Keratinocyte (primary cell): ENCODE measurements around the gene PRKCE. TPM values are rescaled to one million over a fixed set of nuclear protein-coding genes. Genes with fewer than 3 reads are reported as not detected.

Experiments
- DNase-seq: peaks from one replicate; pipeline ENCODE4 v3.0.0-alpha.2; 2011; ENCODE audit warnings: low read depth, missing footprints, low spot score
- FAIRE-seq: peaks from 2 replicates; lab custom pipeline; 2011; peaks lifted over from hg19 to GRCh38; lab: Jason Lieb, UNC
- H2AFZ ChIP-seq: 2 replicates; pipeline ENCODE4 v1.6.0; 2012; ENCODE audit warnings: low read length, control low read depth, inconsistent platforms; ENCODE audit not compliant: control insufficient read depth
- H3K27ac ChIP-seq: 2 replicates; pipeline ENCODE4 v1.5.1; 2011; ENCODE audit warnings: low read length; ENCODE audit not compliant: control insufficient read depth, insufficient read depth
- H3K27me3 ChIP-seq: 3 replicates; pipeline ENCODE4 v1.6.0; 2011; ENCODE audit warnings: low read length; ENCODE audit not compliant: control insufficient read depth, insufficient read depth; ENCODE audit errors: extremely low read depth
- H3K36me3 ChIP-seq, 2 experiments: 2 replicates in 1 of 2; 3 replicates in 1 of 2; pipeline ENCODE4 v1.5.1; 2011; ENCODE audit warnings: low read length in 2 of 2, mild to moderate bottlenecking in 1 of 2; ENCODE audit not compliant: control insufficient read depth in 2 of 2, insufficient read depth in 2 of 2; ENCODE audit errors: extremely low read depth in 1 of 2
- H3K4me1 ChIP-seq: 3 replicates; pipeline ENCODE4 v1.5.1; 2011; ENCODE audit warnings: low read length; ENCODE audit not compliant: control insufficient read depth, insufficient read depth; ENCODE audit errors: extremely low read depth
- H3K4me2 ChIP-seq: 3 replicates; pipeline ENCODE4 v1.6.0; 2011; ENCODE audit warnings: low read depth, low read length; ENCODE audit not compliant: control insufficient read depth, insufficient read depth; ENCODE audit errors: extremely low read depth
- H3K4me3 ChIP-seq, 3 experiments: fragments of 200-600 bp in 1 of 3; sonication (generic) in 1 of 3; 2 replicates in 2 of 3; 3 replicates in 1 of 3; pipeline ENCODE4 v1.5.1; 2011 to 2016; ENCODE audit warnings: low read length in 3 of 3, mild to moderate bottlenecking in 3 of 3, control low read depth in 2 of 3, inconsistent platforms in 1 of 3, low read depth in 1 of 3, mixed read lengths in 1 of 3, mixed run types in 1 of 3, moderate library complexity in 1 of 3; ENCODE audit not compliant: control insufficient read depth in 2 of 3, insufficient read depth in 2 of 3; ENCODE audit errors: extremely low read depth in 1 of 3
- H3K79me2 ChIP-seq: 2 replicates; pipeline ENCODE4 v1.6.0; 2012; ENCODE audit warnings: low read length; ENCODE audit not compliant: control insufficient read depth, insufficient read depth
- H3K9ac ChIP-seq: 3 replicates; pipeline ENCODE4 v1.6.0; 2011; ENCODE audit warnings: low read length; ENCODE audit not compliant: control insufficient read depth, insufficient read depth; ENCODE audit errors: extremely low read depth
- H3K9me1 ChIP-seq: 3 replicates; pipeline ENCODE4 v1.6.0; 2011; ENCODE audit warnings: low read length; ENCODE audit not compliant: control insufficient read depth, insufficient read depth; ENCODE audit errors: extremely low read depth
- H3K9me3 ChIP-seq: 2 replicates; pipeline ENCODE4 v1.5.1; 2012; ENCODE audit warnings: low read depth, low read length; ENCODE audit not compliant: control insufficient read depth
- H4K20me1 ChIP-seq: 3 replicates; pipeline ENCODE4 v1.6.0; 2011; ENCODE audit warnings: low read length; ENCODE audit not compliant: control insufficient read depth, insufficient read depth; ENCODE audit errors: extremely low read depth
- EZH2 ChIP-seq: IDR thresholded peaks from one replicate; pipeline ENCODE4 v1.6.1; 2012; ENCODE audit warnings: inconsistent platforms, mild to moderate bottlenecking, low read length, moderate library complexity
- dilution Hi-C: fragments of 300-500 bp; cut with MboI; formaldehyde crosslinking; loops from one replicate; pipeline ENCODE4 v1.7.0; 2020; ENCODE audit warnings: low sequenced_read_pairs; ENCODE audit not compliant: extremely low pct_ligation_motif_present
- polyA plus RNA-seq, 5 experiments: library from polyadenylated mRNA; depleted of rRNA in 3 of 5; stranded (reverse) in 3 of 5; stranded (forward) in 1 of 5; unstranded in 1 of 5; fragments of >200 nt; gene quantifications; 1 replicate in 1 of 5; 2 replicates in 3 of 5; 3 replicates in 1 of 5; pipeline versions ENCODE4 v1.2.1 to v1.2.3, GENCODE V29; 2011 to 2012; ENCODE audit warnings: missing spikeins in 2 of 5, low read depth in 1 of 5, low replicate concordance in 1 of 5
- TF ChIP-seq, protein P1 (sequence below), 3 experiments: IDR thresholded peaks in 1 of 3; conservative IDR thresholded peaks in 1 of 3; optimal IDR thresholded peaks in 1 of 3; 2 replicates in 2 of 3; 3 replicates in 1 of 3; pipeline versions ENCODE3 to v1.5.1; 2011; ENCODE audit warnings: low read length in 3 of 3, mild to moderate bottlenecking in 3 of 3, moderate library complexity in 2 of 3, control low read depth in 1 of 3, inconsistent platforms in 1 of 3; ENCODE audit not compliant: insufficient read depth in 2 of 3; ENCODE audit errors: extremely low read depth in 1 of 3

The PRKCE gene
- polyA plus RNA-seq, 1 donor (not counting 4 experiments of a cell fraction or from before 2014, with no cell fraction given): 2.0 TPM

DNA sequence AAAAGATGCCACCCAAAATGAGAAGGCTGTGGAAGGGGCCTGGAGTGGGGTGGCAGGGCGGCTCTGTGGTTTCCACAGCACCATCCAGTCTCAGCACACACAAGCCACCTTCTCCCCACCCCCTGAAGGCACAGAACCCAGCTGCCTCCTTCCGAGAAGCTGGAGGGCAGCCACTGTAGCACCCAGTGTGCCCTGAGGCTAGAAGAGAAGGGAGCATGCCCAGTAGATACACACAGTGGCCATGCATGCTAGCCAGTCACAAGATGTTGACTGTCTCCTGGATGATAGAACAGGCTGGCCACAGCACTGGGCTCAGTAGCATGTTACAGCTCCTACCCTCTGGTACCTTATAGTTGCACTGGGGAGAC, 496.9 kb downstream of the PRKCE start:
- DNase-seq (no peak), FAIRE-seq (no peak)
- H3K79me2 ChIP-seq: no peaks in the 10 kb centered on the region
- no peaks in the 10 kb centered on the region for H3K9me1 ChIP-seq
- peaks cover 11% of the 10 kb centered on the region for H3K4me1 ChIP-seq
- no peak for TF ChIP-seq EZH2
- TF ChIP-seq, protein P1, sequence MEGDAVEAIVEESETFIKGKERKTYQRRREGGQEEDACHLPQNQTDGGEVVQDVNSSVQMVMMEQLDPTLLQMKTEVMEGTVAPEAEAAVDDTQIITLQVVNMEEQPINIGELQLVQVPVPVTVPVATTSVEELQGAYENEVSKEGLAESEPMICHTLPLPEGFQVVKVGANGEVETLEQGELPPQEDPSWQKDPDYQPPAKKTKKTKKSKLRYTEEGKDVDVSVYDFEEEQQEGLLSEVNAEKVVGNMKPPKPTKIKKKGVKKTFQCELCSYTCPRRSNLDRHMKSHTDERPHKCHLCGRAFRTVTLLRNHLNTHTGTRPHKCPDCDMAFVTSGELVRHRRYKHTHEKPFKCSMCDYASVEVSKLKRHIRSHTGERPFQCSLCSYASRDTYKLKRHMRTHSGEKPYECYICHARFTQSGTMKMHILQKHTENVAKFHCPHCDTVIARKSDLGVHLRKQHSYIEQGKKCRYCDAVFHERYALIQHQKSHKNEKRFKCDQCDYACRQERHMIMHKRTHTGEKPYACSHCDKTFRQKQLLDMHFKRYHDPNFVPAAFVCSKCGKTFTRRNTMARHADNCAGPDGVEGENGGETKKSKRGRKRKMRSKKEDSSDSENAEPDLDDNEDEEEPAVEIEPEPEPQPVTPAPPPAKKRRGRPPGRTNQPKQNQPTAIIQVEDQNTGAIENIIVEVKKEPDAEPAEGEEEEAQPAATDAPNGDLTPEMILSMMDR (optimal IDR thresholded peaks at IDR 0.05 in 1 of 3, IDR thresholded peaks at IDR 0.05 in 1 of 3, conservative IDR thresholded peaks at IDR 0.05 in 1 of 3; ENCODE audit: extremely low read depth in 1 of 3, insufficient read depth in 2 of 3, low read length in 3 of 3): no peak
- dilution Hi-C loops: no loop called here
- H3K9me3 ChIP-seq: no peaks in the 10 kb centered on the region
- no peak overlapping the region for H3K9ac ChIP-seq
- no peak overlapping the region for H3K27ac ChIP-seq
- no peak overlapping the region for H2AFZ ChIP-seq
- no peak overlapping the region for H3K4me2 ChIP-seq
- H3K4me3 ChIP-seq: no peak overlapping the region
- no peaks in the 10 kb centered on the region for H3K36me3 ChIP-seq
- H3K27me3 ChIP-seq: no peaks in the 10 kb centered on the region
- H4K20me1 ChIP-seq: no peaks in the 10 kb centered on the region

DNA sequence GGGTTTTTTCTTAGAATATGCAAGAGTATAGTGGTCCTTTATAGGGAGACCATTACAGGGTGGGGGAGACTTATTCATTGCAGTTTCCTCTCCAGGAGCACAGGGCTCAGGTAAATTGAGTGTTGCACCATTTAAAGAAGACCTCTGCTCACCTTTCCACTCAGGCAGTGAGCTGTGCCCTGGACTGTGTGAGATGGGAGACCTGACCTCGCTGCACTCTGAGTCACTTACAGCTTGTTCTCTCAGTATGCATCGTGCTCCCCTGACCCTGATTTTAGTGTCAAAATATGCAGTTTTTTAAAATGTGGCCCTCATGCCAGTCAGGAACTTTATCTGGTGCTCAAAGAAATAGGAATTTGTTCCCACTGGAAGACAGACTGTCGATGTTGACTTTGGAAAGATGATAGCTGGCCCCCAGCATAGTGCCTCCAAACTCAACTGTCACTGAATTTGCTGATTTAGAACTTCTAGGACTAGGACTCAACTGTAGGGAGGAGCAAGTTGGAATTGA, 499.0 kb downstream of the PRKCE start:
- no peak overlapping the region for H3K4me3 ChIP-seq
- FAIRE-seq (no peak), DNase-seq (no peak)
- no peak for TF ChIP-seq EZH2
- TF ChIP-seq, protein P1 (optimal IDR thresholded peaks at IDR 0.05 in 1 of 3, IDR thresholded peaks at IDR 0.05 in 1 of 3, conservative IDR thresholded peaks at IDR 0.05 in 1 of 3; ENCODE audit: extremely low read depth in 1 of 3, insufficient read depth in 2 of 3, low read length in 3 of 3): no peak
- no peak overlapping the region for H2AFZ ChIP-seq
- H3K9ac ChIP-seq: no peak overlapping the region
- H3K79me2 ChIP-seq: no peaks in the 10 kb centered on the region
- no peak overlapping the region for H3K4me2 ChIP-seq
- H3K9me3 ChIP-seq: no peaks in the 10 kb centered on the region
- H3K27me3 ChIP-seq: no peaks in the 10 kb centered on the region
- peaks cover 11% of the 10 kb centered on the region for H3K4me1 ChIP-seq
- H3K36me3 ChIP-seq: no peaks in the 10 kb centered on the region
- no peaks in the 10 kb centered on the region for H3K9me1 ChIP-seq
- H4K20me1 ChIP-seq: no peaks in the 10 kb centered on the region
- dilution Hi-C loops: no loop called here
- no peak overlapping the region for H3K27ac ChIP-seq
